Stimulated activated CD4-positive, alpha-beta T cell treated with anti-CD3 and anti-CD28 coated beads, Interleukin-15, amount 100 ng/mL, for 1 hour (primary cell): ENCODE data around the gene FAM83F.

ENCODE experiments used
- DNase-seq, 2 donors: peaks; one replicate each; pipeline ENCODE4 v3.0.0-alpha.2; 2020; ENCODE audit warnings: low read depth in 1 of 2, low spot score in 1 of 2

The FAM83F gene

GRCh38 chr22:40033586-40034380 is 39.0 kb downstream of the FAM83F start:
- DNase-seq, result no peak

- no peak for DNase-seq
These were observed 40.6 kb downstream of the FAM83F start for GRCh38 chr22:40035351-40035750.

DNA sequence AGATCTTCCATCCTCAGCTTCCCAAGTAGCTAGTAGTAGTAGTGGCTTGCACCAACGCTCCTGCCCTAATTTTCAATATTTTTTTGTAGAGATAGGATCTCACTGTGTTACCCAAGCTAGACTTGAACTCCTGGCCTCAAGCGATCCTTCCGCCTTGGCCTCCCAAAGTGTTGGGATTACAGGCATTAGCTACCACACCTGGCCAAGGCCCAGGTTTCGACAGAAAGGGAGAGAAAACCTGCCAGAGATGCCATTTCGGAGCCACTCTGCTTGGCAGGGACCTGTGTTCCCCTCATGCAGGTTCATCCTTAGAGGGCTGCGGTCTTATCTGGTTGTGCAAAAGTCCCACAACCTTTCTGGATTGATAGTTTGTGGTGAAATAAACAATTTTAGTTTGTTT is 41.4 kb downstream of the FAM83F start:
- no peak for DNase-seq

- peak in 1 of 2 donors; percentile 26 for DNase-seq
These were observed 42.0 kb downstream of the FAM83F start for GRCh38 chr22:40036591-40037225.

DNA sequence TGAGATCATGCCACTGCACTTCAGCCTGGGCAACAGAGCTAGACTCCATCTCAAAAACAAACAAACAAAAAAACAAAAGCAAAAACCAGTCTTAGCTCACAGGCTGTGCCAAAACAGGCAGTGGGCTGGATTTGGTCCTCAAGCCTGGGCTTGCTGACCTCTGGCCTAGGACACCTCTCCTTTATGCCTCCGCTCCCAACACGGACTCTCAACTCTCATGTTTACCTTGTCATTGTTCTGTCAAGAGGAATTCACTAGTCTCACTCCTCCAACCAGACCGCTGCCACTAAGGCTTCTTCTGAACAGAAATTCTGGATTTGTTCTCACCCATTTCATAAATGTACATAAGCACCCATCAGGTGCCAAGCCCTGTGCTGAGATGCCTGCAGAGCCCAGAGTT is 42.6 kb downstream of the FAM83F start:
- DNase-seq, result no peak

GRCh38 chr22:40039482-40040115 is 44.8 kb downstream of the FAM83F start:
- no peak for DNase-seq

- DNase-seq, result no peak
These were observed 46.2 kb downstream of the FAM83F start for GRCh38 chr22:40040927-40041326.

DNA sequence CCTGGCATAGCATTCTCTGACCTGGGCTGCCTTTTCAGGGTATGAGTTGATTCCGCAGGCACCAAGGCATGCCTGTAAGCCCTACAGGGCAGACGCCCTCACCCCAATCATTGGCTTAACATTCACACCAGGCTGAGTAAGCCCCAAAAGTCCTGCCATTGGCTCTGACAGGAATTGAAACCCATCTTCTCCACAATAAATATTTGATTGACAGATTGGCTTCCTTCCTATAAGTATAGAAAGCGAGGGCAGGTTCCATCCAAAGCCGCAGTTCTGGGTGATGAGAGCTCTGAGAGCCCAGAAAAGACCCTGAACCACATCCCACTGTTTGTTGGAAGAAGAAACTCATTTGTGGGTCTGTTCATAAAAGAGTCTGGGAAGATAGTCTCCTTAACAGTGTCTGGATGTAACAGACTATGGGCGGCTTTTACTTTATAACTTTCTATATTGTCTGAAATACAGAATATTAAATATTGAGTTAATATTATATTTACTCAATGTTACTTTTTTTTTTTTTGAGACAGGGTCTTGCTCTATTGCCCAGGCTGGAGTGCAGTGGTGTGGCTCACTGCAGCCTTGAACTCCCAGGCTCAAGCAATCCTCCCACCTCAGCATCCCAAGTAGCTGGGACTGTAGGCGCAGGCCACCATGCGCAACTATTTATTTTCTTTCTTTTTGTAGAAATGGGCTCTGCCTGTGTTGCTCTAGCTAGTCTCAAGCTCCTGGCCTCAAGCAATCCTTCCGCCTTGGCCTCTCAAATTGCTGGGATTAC is 46.8 kb downstream of the FAM83F start:
- DNase-seq, result no peak

DNA sequence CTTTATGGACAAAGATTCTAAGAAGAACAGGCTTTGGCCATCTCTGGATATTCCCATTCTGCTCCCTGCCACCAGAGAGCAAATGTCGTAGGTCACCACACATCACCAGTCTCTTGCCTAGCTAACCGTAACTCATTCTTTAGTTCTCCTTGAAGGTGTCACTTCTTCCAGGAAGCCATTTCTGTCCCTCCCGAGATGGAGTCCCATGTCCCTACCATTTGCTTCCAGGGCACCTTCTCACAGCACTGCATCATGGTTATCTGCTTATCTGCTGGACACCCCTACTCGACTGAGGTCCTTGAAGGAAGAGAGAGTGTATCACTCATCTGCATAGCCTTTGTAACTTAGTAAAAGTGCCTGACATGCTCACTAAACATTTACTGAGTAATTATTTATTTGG is 47.6 kb downstream of the FAM83F start:
- DNase-seq, result no peak

GRCh38 chr22:40043081-40043480 is 48.3 kb downstream of the FAM83F start:
- DNase-seq, result no peak

GRCh38 chr22:40043793-40044101 is 49.0 kb downstream of the FAM83F start:
- no peak for DNase-seq

- peak; percentile 96 to 97 for DNase-seq
These were observed 49.5 kb downstream of the FAM83F start for GRCh38 chr22:40044102-40044869.

GRCh38 chr22:40044870-40045834 is 50.4 kb downstream of the FAM83F start:
- peak; percentile 56 to 57 for DNase-seq

DNA sequence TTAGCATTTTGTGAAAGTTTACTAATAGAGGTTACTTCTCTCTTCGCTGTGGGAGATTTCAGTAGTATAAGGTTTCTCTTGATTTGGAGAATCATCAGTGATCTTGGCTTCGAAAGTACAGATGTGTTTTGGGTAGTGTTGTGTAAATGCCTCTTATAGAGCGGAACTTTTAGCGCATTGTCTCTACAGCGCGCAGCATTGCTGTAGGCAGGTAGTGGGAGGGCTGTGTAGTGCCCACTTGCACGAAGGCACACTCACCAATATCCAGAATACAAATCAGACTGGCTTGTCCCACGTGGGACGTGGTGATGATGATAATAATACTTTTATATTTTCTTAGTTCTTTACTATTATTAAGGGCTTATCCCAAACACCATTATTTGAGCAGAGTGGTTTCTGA is 51.4 kb downstream of the FAM83F start:
- DNase-seq, result no peak

- no peak for DNase-seq
These were observed 55.5 kb downstream of the FAM83F start for GRCh38 chr22:40050258-40050657.

DNA sequence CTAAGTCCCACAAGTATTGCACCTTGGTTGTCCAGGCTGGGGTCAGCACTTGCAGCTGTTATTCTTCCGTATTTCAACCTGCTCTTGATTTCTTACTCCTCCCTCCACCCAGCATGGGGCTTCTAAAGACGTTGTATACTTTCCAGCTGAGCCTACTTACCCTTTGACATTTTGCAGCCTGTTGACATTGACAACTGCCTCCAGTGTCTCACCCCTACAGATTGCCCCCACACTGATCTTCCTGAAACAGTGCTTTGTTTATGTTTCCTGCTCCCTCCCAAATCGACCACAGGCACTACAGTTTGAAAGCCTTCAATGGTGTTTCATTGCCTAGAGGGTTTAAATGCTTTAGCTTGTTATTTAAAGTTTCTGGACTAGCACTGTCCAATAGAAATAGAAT is 56.6 kb downstream of the FAM83F start:
- no peak for DNase-seq

DNA sequence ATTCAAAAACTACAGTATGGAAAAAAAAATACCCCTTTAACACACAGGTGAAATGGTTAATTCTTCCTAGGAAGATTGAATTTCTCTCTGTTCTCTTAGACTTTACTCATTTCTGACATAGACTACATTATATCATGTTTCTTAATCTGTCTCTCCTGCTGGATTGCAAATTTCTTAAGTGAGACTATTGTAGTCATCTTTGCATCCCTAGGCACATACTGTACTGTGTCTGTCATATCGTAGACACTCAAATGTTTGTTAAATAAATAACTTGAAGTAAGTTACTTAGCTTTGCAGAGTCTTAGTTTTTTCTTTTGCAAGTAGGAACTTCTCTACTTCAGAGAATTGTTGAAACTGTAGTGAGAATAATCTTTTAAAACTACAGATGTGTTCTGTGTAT is 58.7 kb downstream of the FAM83F start:
- DNase-seq, result no peak

DNA sequence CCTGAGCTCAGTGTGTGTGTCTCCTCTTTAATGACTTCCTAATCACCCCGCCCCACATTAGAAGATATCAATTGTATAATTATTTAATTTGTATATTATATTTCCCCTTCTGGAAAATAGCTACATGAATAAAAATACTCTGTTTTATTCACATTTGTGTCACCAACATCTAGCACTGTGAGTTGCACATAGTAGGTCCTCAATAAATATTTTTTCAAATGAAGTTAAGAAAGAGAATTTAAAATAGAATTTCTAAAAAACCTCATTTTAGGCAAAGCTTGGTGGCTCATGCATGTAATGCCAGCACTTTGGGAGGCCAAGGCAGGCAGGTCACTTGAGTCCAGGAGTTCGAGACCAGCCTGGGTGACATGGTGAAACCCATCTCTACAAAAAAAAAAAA is 59.7 kb downstream of the FAM83F start:
- no peak for DNase-seq

- DNase-seq, result no peak
These were observed 60.6 kb downstream of the FAM83F start for GRCh38 chr22:40055143-40055883.
